SU-DHL-6 (cell line): ENCODE results near the gene ZNF273.

Source experiments
- H2AFZ ChIP-seq: fragments of 200-600 bp; sonication (generic); 2 replicates; pipeline ENCODE4 v1.6.1; 2014; ENCODE audit warnings: low read depth, mild to moderate bottlenecking, moderate library complexity, mixed read lengths, antibody characterized with exemption, low read length; ENCODE audit not compliant: severe bottlenecking
- H3F3A ChIP-seq: fragments of 200-600 bp; shearing (Covaris generic); 2 replicates; pipeline ENCODE4 v1.6.0; 2016; ENCODE audit warnings: antibody characterized with exemption, mild to moderate bottlenecking; ENCODE audit not compliant: insufficient read depth
- H3K27ac ChIP-seq: fragments of 200-600 bp; sonication (generic); 2 replicates; pipeline ENCODE4 v1.5.1; 2016; ENCODE audit warnings: low read depth, mild to moderate bottlenecking, low read length, moderate library complexity, mixed read lengths
- H3K27me3 ChIP-seq: fragments of 200-600 bp; sonication (generic), shearing (Covaris generic); 2 replicates; pipeline ENCODE4 v1.6.0; 2014; ENCODE audit warnings: mild to moderate bottlenecking, low read length
- H3K36me3 ChIP-seq: fragments of 200-600 bp; sonication (generic); 2 replicates; pipeline ENCODE4 v1.6.1; 2014; ENCODE audit warnings: mild to moderate bottlenecking, low read length, mixed read lengths
- H3K4me2 ChIP-seq: fragments of 300-600, 200-600 bp; shearing (Covaris generic), sonication (generic); 2 replicates; pipeline ENCODE4 v1.6.0; 2014; ENCODE audit warnings: low read length, low read depth, mild to moderate bottlenecking; ENCODE audit not compliant: poor library complexity, severe bottlenecking
- H3K4me3 ChIP-seq: fragments of 200-600 bp; sonication (generic); 2 replicates; pipeline ENCODE4 v1.5.1; 2014; ENCODE audit warnings: antibody characterized with exemption, low read length, mild to moderate bottlenecking, mixed read lengths; ENCODE audit not compliant: insufficient read depth, poor library complexity, severe bottlenecking
- H3K79me2 ChIP-seq: fragments of 200-600 bp; sonication (generic); 2 replicates; pipeline ENCODE4 v1.6.1; 2014; ENCODE audit warnings: mild to moderate bottlenecking, low read length, moderate library complexity; ENCODE audit not compliant: insufficient read depth
- H3K9ac ChIP-seq: fragments of 200-600 bp; sonication (generic); 2 replicates; pipeline ENCODE4 v1.7.0; 2014; ENCODE audit warnings: mild to moderate bottlenecking, low read length
- H3K9me2 ChIP-seq: fragments of 200-600 bp; sonication (generic); replicated peaks from 2 replicates; pipeline ENCODE4 v1.6.1; 2014; ENCODE audit warnings: low read length; ENCODE audit not compliant: insufficient read depth
- H3K9me3 ChIP-seq: fragments of 200-600 bp; sonication (generic); 2 replicates; pipeline ENCODE4 v1.6.1; 2014; ENCODE audit warnings: low read length, mixed read lengths; ENCODE audit not compliant: insufficient read depth
- H4K20me1 ChIP-seq: fragments of 200-600 bp; sonication (generic); 2 replicates; pipeline ENCODE4 v1.6.1; 2014; ENCODE audit warnings: low read depth, mild to moderate bottlenecking, antibody characterized with exemption, low read length, moderate library complexity, mixed read lengths
- EZH2phosphoT487 ChIP-seq: fragments of 200-600 bp; sonication (generic), shearing (Covaris generic); conservative IDR thresholded peaks from 2 replicates; pipeline ENCODE4 v1.6.1; 2018; ENCODE audit warnings: mild to moderate bottlenecking, antibody characterized with exemption, low read length, moderate library complexity, mixed read lengths
- TF ChIP-seq, protein P1 (sequence below): fragments of 200-600 bp; sonication (generic); IDR thresholded peaks from one replicate; pipeline ENCODE4 v1.5.1; 2017; ENCODE audit warnings: antibody characterized with exemption, mild to moderate bottlenecking, low read length, moderate library complexity; ENCODE audit not compliant: insufficient read depth, poor library complexity, severe bottlenecking

ZNF273 gene

DNA sequence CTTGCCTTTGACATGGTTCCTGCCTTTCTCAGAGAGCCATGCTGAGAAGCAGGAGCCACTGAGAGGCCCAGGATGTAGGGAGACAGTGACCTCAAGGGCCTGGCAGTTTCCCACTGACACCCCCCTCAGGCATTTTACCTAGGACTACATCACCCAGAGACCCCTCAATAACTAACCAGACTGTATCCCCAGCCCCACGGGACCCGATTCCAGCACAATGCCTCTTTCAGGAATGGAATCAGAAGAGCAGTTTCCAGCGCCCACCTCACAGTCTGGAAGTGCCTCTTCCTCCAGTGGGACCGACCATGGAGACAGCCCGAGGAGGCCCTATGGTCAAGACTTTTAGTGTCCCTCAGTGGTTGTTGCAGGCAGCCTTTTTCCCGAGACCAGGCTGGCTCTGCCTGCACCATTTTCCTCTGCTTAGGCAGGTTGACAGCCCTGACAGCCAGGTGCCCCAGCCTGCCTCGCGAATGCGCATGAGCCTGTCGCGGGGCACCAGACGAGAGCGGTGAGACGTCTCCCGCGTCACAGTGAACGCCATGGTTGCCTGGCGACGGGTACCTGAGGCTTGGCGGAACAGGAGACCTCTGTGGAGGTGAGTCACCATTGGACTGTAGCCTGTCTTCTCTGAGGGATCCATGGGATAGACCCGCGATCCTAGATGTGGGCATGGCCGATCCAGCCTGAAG lies 28.4 kb upstream of the ZNF273 start:
- no peak overlapping the region for H3K27ac ChIP-seq
- TF ChIP-seq, protein P1, sequence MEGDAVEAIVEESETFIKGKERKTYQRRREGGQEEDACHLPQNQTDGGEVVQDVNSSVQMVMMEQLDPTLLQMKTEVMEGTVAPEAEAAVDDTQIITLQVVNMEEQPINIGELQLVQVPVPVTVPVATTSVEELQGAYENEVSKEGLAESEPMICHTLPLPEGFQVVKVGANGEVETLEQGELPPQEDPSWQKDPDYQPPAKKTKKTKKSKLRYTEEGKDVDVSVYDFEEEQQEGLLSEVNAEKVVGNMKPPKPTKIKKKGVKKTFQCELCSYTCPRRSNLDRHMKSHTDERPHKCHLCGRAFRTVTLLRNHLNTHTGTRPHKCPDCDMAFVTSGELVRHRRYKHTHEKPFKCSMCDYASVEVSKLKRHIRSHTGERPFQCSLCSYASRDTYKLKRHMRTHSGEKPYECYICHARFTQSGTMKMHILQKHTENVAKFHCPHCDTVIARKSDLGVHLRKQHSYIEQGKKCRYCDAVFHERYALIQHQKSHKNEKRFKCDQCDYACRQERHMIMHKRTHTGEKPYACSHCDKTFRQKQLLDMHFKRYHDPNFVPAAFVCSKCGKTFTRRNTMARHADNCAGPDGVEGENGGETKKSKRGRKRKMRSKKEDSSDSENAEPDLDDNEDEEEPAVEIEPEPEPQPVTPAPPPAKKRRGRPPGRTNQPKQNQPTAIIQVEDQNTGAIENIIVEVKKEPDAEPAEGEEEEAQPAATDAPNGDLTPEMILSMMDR, result no peak
- no peak for TF ChIP-seq EZH2phosphoT487
- no peaks in the 10 kb centered on the region for H3K79me2 ChIP-seq
- H2AFZ ChIP-seq, result no peak overlapping the region
- no peak overlapping the region for H3K4me3 ChIP-seq
- H3K9ac ChIP-seq, result no peak overlapping the region
- no peaks in the 10 kb centered on the region for H3K36me3 ChIP-seq
- no peaks in the 10 kb centered on the region for H3K27me3 ChIP-seq
- H3K9me2 ChIP-seq, result no peaks in the 10 kb centered on the region
- H4K20me1 ChIP-seq, result no peaks in the 10 kb centered on the region
- no peaks in the 10 kb centered on the region for H3K9me3 ChIP-seq
- H3K4me2 ChIP-seq, result no peak overlapping the region
- H3F3A ChIP-seq, result no peaks in the 10 kb centered on the region

DNA sequence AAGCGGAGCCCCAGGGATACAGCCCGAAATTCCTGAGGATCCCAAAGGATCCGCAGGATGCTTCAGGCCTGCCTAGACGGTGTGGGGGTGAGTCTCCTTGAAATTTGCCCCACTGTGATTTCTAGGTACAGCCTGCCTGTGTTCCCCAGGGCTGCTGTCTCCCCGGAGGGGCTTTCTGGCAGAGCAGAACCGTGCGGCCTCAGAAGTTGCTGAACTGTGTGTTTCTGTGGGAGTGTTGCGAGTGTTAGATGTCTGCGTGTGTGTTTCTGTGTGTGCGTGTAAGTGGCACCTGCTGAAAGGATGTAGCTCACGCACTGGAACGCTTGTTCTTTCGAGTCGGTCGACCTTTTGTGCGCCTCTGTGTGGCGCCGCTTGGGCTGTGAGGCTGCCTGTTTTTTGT lies 27.8 kb upstream of the ZNF273 start:
- H3K27me3 ChIP-seq, result no peaks in the 10 kb centered on the region
- no peak overlapping the region for H3K27ac ChIP-seq
- H2AFZ ChIP-seq, result no peak overlapping the region
- H3K9me3 ChIP-seq, result no peaks in the 10 kb centered on the region
- no peaks in the 10 kb centered on the region for H3K36me3 ChIP-seq
- H3K4me3 ChIP-seq, result no peak overlapping the region
- no peaks in the 10 kb centered on the region for H3K9me2 ChIP-seq
- no peak for TF ChIP-seq EZH2phosphoT487
- TF ChIP-seq, protein P1, result no peak
- H3F3A ChIP-seq, result no peaks in the 10 kb centered on the region
- H3K79me2 ChIP-seq, result no peaks in the 10 kb centered on the region
- no peak overlapping the region for H3K9ac ChIP-seq
- H3K4me2 ChIP-seq, result no peak overlapping the region
- H4K20me1 ChIP-seq, result no peaks in the 10 kb centered on the region

DNA sequence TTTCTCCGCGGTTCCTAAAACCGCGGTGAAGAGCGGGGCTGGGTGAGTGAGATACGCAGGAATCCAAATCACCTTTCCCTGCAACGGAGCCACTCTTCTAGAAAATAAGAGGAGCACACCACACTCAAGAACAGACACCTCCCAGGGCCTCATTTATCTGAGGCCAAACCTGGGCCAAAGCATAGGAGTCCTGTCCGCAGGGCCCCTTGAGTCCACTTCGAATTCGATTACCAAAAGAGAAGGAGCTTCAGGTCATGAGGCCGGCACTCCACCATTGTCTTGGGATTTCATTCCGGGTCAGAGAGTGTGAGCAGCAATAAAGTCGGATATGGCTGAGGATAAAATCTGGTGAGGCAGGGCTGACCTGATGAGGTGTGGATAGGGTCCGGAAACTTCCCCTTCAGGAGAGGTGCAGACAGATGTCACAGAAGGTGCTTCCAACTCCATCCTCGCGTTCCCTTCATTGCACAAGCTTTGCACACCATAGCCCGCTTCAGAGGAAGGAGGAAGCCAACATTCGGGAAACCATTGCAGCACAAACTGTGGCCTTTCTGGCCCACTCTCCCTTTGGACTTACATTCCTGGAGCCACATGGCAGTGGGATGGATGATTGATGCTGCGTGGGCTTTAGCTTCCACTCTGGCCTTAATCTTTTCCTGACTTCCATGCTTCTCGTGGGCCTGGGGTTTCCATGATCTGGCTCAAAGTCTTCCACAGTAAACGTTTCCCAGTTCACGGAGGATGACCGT lies 27.2 kb upstream of the ZNF273 start:
- Histone ChIP-seq H3K9ac (no peak overlapping the region), H3F3A (no peaks in the 10 kb centered on the region), H3K36me3 (no peaks in the 10 kb centered on the region), H3K27me3 (no peaks in the 10 kb centered on the region), H3K9me3 (no peaks in the 10 kb centered on the region), H3K4me3 (no peak overlapping the region), H3K4me2 (no peak overlapping the region), H3K9me2 (no peaks in the 10 kb centered on the region), H3K27ac (no peak overlapping the region), H3K79me2 (no peaks in the 10 kb centered on the region), H2AFZ (no peak overlapping the region), H4K20me1 (no peaks in the 10 kb centered on the region)
- no peak for TF ChIP-seq EZH2phosphoT487
- TF ChIP-seq, protein P1, result no peak
